Hepatocyte (in vitro differentiated cells): Measurements from ENCODE around the gene WBP4.

Source experiments
- CTCF ChIP-seq: fragments of 200-600 bp; sonication (generic); IDR thresholded peaks from 2 replicates; pipeline ENCODE4 v1.5.1; 2016; ENCODE audit warnings: antibody characterized with exemption, mild to moderate bottlenecking; ENCODE audit not compliant: poor library complexity
- EZH2 ChIP-seq: fragments of 200-600 bp; sonication (generic); IDR thresholded peaks from 2 replicates; pipeline ENCODE4 v1.6.1; 2016; ENCODE audit warnings: antibody characterized with exemption, mild to moderate bottlenecking, borderline replicate concordance

DNA sequence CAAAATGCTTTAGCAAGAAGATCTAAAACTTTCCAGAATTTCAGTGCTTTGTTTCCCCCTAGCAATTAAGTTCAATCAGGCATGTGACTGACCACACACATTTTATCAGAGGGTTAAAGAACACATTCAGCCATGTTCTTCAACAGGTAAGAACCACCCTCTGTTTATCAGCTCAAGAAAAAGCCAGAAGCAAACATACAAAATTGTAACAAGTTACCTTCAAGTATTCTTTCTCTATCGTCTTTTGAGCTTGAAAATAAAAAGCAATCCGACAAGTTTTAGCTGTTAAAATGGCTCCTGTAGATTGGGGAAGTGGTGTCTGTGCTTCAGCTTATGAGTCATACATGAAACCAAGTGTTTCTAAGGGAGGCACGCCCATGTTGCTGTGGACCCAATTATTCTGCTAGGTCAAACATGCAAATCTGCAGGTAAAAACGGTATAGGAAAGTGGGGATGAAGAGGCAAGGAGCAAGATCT is 42.3 kb upstream of the WBP4 start, which contains the start of gene ELF1:
- TF ChIP-seq CTCF = no peak
- no peak for TF ChIP-seq EZH2
